ENCODE data around the gene JAZF1. TPM values are rescaled to one million over a fixed set of nuclear protein-coding genes. Genes with fewer than 3 reads are reported as not detected.

JAZF1 gene
- total and polyA plus RNA-seq, 10 of the 15 experiments (the other 5 are each of a cell fraction or from before 2014, with no cell fraction given) = 0.04 to 0.82 (median 0.15) TPM; not detected in 3

DNA sequence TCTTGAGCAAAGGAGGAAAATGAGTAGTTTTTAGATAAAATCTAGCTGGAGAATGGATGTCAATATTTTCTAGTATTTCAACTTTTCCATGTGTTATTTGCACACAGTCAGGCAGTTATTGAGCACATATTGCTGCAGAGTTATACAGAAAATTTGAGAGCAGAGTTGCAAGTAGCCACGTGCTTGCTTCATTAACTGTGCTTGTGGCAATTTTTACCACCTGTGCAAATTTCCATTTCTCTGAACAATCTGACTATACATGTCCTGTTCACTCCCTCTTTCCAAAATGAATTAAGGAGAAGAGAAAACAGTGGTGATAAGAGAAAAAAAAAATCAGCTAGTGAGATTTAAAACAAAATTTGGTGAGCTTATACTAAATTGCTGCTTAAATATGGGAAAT lies 262.1 kb downstream of the JAZF1 start:
- no TSS peak for BruUV-seq (replicated peaks)
- Histone ChIP-seq H3K79me2 (ENCODE audit: control insufficient read depth, insufficient read depth, low read length) (no peaks in the 10 kb centered on the region), H3K27me3 (replicated peaks in 1 of 2; ENCODE audit: control insufficient read depth in 2 of 2, insufficient read depth in 2 of 2, low read length in 1 of 2) (no peaks in the 10 kb centered on the region), H3K4me3 (no peak overlapping the region), H3K36me3 (ENCODE audit: control insufficient read depth in 2 of 2, insufficient read depth in 2 of 2, low read length in 1 of 2) (no peaks in the 10 kb centered on the region), H2AFZ (ENCODE audit: control insufficient read depth, low read depth, low read length) (no peak overlapping the region), H3K27ac (ENCODE audit: control insufficient read depth, insufficient read depth) (no peak overlapping the region), H3K4me2 (ENCODE audit: control insufficient read depth, insufficient read depth) (no peak overlapping the region), H3K9me3 (replicated peaks; ENCODE audit: control insufficient read depth, insufficient read depth, low read length) (no peaks in the 10 kb centered on the region), H4K20me1 (ENCODE audit: control insufficient read depth, insufficient read depth) (no peaks in the 10 kb centered on the region), H3K9ac (ENCODE audit: control insufficient read depth, insufficient read depth, low read length) (no peak overlapping the region), H3K4me1 (ENCODE audit: control insufficient read depth, insufficient read depth, low read length) (peaks cover 5% of the 10 kb centered on the region)
- no peak for FAIRE-seq
- intact Hi-C loops (cut with micrococcal nuclease; ENCODE audit: unreplicated experiment) (loop anchor here (2.0 kb wide), 1 partner anchor 230 kb away; no protein-coding TSS in a partner anchor), in situ Hi-C loops (cut with MboI) (no loop called here)
- ChIA-PET SMC1A (ENCODE audit: uncharacterized antibody, unreplicated experiment) (interaction anchor here (1.0 to 5.0 kb wide), 11 partner anchors 10 to 724 kb away, joined by 3 to 47 read pairs (median 6); no protein-coding TSS in a partner anchor), CTCF (interaction anchor here (1.1 to 5.0 kb wide), 15 partner anchors 12 to 1232 kb away, joined by 3 to 93 read pairs (median 7); no protein-coding TSS in a partner anchor), RAD21 (ENCODE audit: unreplicated experiment) (interaction anchor here (0.5 to 5.0 kb wide), 4 partner anchors 14 to 1723 kb away, joined by 3 to 70 read pairs (median 4); no protein-coding TSS in a partner anchor), POLR2A (no interaction called here)
- TF ChIP-seq MYC (IDR thresholded peaks at IDR 0.05; ENCODE audit: insufficient read depth, insufficient read length, insufficient replicate concordance, low read length, severe bottlenecking) (no peak), ZNF384 (IDR thresholded peaks at IDR 0.05; ENCODE audit: borderline replicate concordance, low read depth, low read length) (no peak), ETV6 (conservative IDR thresholded peaks at IDR 0.05 in 1 of 2, IDR thresholded peaks at IDR 0.05 in 1 of 2; ENCODE audit: borderline replicate concordance in 1 of 2, low read depth in 1 of 2) (no peak), SIX5 (IDR thresholded peaks at IDR 0.05; ENCODE audit: low read depth, low read length, severe bottlenecking) (no peak), NR2F1 (conservative IDR thresholded peaks at IDR 0.05) (no peak), STAT1 (conservative IDR thresholded peaks at IDR 0.05) (no peak), BRCA1 (IDR thresholded peaks at IDR 0.05; ENCODE audit: low read depth, low read length) (no peak), FOXM1 (IDR thresholded peaks at IDR 0.05; ENCODE audit: low read depth, low read length) (no peak)
- ATAC-seq = no peak
- no peak for DNase-seq (ENCODE audit: low read depth, low spot score)
- WGBS (ENCODE audit: insufficient coverage, insufficient replicate concordance, low lambda C conversion rate, missing lambda C conversion rate) = 0% methylated on average over 1 of the region's 1 CpG
